ENCODE data around the gene FAF1.

The FAF1 gene

GRCh38 chr1:50426702-50427085, 533.4 kb downstream of the FAF1 start:
- CTCF ChIA-PET: no interaction called here
- H3K4me3 ChIP-seq (ENCODE audit: low read depth, low read length): no peak overlapping the region
- no peak for DNase-seq (ENCODE audit: low read depth, low spot score)
- POLR2A ChIA-PET: no interaction called here
- no peak for TF ChIP-seq CTCF (IDR thresholded peaks at IDR 0.05; ENCODE audit: insufficient read depth, low read length, missing control alignments)

- H3K4me3 ChIP-seq (ENCODE audit: low read depth, low read length): no peak overlapping the region
- no peak for DNase-seq (ENCODE audit: low read depth, low spot score)
- POLR2A ChIA-PET: no interaction called here
- TF ChIP-seq CTCF (IDR thresholded peaks at IDR 0.05; ENCODE audit: insufficient read depth, low read length, missing control alignments): no peak
- CTCF ChIA-PET: no interaction called here
These were observed 533.9 kb downstream of the FAF1 start for GRCh38 chr1:50426108-50426700.

- TF ChIP-seq CTCF (IDR thresholded peaks at IDR 0.05; ENCODE audit: insufficient read depth, low read length, missing control alignments): peak; percentile 5
- CTCF ChIA-PET: no interaction called here
- no peak overlapping the region for H3K4me3 ChIP-seq (ENCODE audit: low read depth, low read length)
- POLR2A ChIA-PET: no interaction called here
- no peak for DNase-seq (ENCODE audit: low read depth, low spot score)
These were observed 534.5 kb downstream of the FAF1 start for GRCh38 chr1:50425376-50426107.

GRCh38 chr1:50424884-50425375, 535.1 kb downstream of the FAF1 start:
- no peak for TF ChIP-seq CTCF (IDR thresholded peaks at IDR 0.05; ENCODE audit: insufficient read depth, low read length, missing control alignments)
- H3K4me3 ChIP-seq (ENCODE audit: low read depth, low read length): no peak overlapping the region
- CTCF ChIA-PET: interaction anchor here (2.0 kb wide), 1 partner anchor 8 kb away, joined by 7 read pairs; no protein-coding TSS in a partner anchor
- POLR2A ChIA-PET: no interaction called here
- no peak for DNase-seq (ENCODE audit: low read depth, low spot score)

GRCh38 chr1:50424045-50424883, 535.8 kb downstream of the FAF1 start:
- DNase-seq (ENCODE audit: low read depth, low spot score): no peak
- H3K4me3 ChIP-seq (ENCODE audit: low read depth, low read length): peak overlapping the region; percentile 31
- ChIA-PET CTCF (interaction anchor here (0.6 to 2.0 kb wide), 3 partner anchors 9 to 24 kb away, joined by 3 to 7 read pairs (median 5); no protein-coding TSS in a partner anchor), POLR2A (interaction anchor here (0.7 kb wide), 1 partner anchor 21 kb away, joined by 3 read pairs; no protein-coding TSS in a partner anchor)
- TF ChIP-seq CTCF (IDR thresholded peaks at IDR 0.05; ENCODE audit: insufficient read depth, low read length, missing control alignments): no peak
